Smooth muscle cell (in vitro differentiated cells): Measurements from ENCODE around the gene PRSS50. TPM values are rescaled to one million over a fixed set of nuclear protein-coding genes. Genes with fewer than 3 reads are reported as not detected.

ENCODE experiments used
- DNase-seq: peaks from one replicate; lab custom pipeline; 2025; ENCODE audit not compliant: unreplicated experiment; lab: John Stamatoyannopoulos, UW
- H2AFZ ChIP-seq: fragments of 200-600 bp; sonication (generic); 2 replicates; pipeline ENCODE4 v1.6.0; 2016; ENCODE audit warnings: antibody characterized with exemption, low read depth, mild to moderate bottlenecking
- H3F3A ChIP-seq: fragments of 200-600 bp; sonication (generic); 2 replicates; pipeline ENCODE4 v1.6.0; 2017; ENCODE audit warnings: antibody characterized with exemption, low read depth
- H3K27ac ChIP-seq: fragments of 200-600 bp; sonication (generic); 2 replicates; pipeline ENCODE4 v1.5.1; 2016; ENCODE audit warnings: low read depth, mild to moderate bottlenecking
- H3K27me3 ChIP-seq: fragments of 200-600 bp; sonication (generic); 2 replicates; pipeline ENCODE4 v1.6.1; 2016; ENCODE audit warnings: low read depth, mild to moderate bottlenecking
- H3K36me3 ChIP-seq: fragments of 200-600 bp; sonication (generic); 2 replicates; pipeline ENCODE4 v1.5.1; 2016; ENCODE audit warnings: low read depth
- H3K4me1 ChIP-seq: fragments of 200-600 bp; sonication (generic); 2 replicates; pipeline ENCODE4 v1.5.1; 2016; ENCODE audit warnings: low read depth
- H3K4me2 ChIP-seq: fragments of 200-600 bp; sonication (generic); 2 replicates; pipeline ENCODE4 v1.6.0; 2016; ENCODE audit warnings: mild to moderate bottlenecking
- H3K4me3 ChIP-seq: fragments of 200-600 bp; sonication (generic); 2 replicates; pipeline ENCODE4 v1.5.1; 2016; ENCODE audit warnings: mild to moderate bottlenecking
- H3K79me2 ChIP-seq: fragments of 200-600 bp; sonication (generic); 2 replicates; pipeline ENCODE4 v1.6.0; 2016; ENCODE audit warnings: low read depth, mild to moderate bottlenecking
- H3K9ac ChIP-seq: fragments of 200-600 bp; sonication (generic); 2 replicates; pipeline ENCODE4 v1.6.0; 2016; ENCODE audit warnings: low read depth
- H3K9me3 ChIP-seq: fragments of 200-600 bp; sonication (generic); replicated peaks from 2 replicates; pipeline ENCODE4 v1.5.1; 2016; ENCODE audit warnings: low read depth
- H4K20me1 ChIP-seq: fragments of 200-600 bp; sonication (generic); 2 replicates; pipeline ENCODE4 v1.6.0; 2016; ENCODE audit warnings: low read depth
- CTCF ChIP-seq: fragments of 200-600 bp; sonication (generic); IDR thresholded peaks from 2 replicates; pipeline ENCODE4 v1.5.1; 2017; ENCODE audit warnings: borderline replicate concordance, mild to moderate bottlenecking, antibody characterized with exemption; ENCODE audit not compliant: insufficient read depth, poor library complexity, severe bottlenecking
- WGBS: methylation state at CpG from one replicate; pipeline ENCODE4 v1.1.7; 2016; ENCODE audit warnings: low lambda C conversion rate; 5-methylcytosine and 5-hydroxymethylcytosine counted together
- polyA plus RNA-seq: library from polyadenylated mRNA; unstranded; fragments of >200 nt; fragmentation: Nextera tagmentation; extraction: Ambion mirVana; gene quantifications from 2 replicates; pipeline ENCODE4 v1.2.1, GENCODE V29; 2016
- total RNA-seq: library from RNA; depleted of rRNA; stranded (reverse); fragments of >200 nt; gene quantifications from 2 replicates; pipeline ENCODE4 v1.2.3, GENCODE V29; 2014

The PRSS50 gene
- total and polyA plus RNA-seq, 2 experiments from 2014 or later = 0.54 to 0.73 TPM

DNA sequence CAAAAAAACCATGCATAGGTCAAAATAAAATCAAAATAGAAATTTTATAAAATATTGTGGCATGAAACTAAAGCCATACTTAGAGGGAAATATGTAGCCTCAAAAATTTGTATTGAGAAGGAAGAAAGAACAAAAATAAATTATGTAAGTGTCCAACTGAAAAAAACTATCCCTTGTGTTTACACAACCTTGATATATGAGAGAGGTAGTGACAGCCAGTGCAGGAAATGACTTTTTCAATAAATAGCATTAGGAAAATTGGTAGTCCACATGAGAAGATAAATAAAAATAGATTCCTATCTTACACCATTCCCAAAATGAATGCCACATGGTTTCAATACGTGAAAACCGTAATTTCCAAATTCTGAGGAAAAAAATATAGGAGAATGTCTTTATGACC lies 13.2 kb upstream of the PRSS50 start:
- no peak overlapping the region for H3K4me2 ChIP-seq
- WGBS = 89% methylated on average over 2 of the region's 2 CpGs
- peaks cover 6% of the 10 kb centered on the region for H3K4me1 ChIP-seq
- H3K27me3 ChIP-seq = no peaks in the 10 kb centered on the region
- H4K20me1 ChIP-seq = no peaks in the 10 kb centered on the region
- H3K9ac ChIP-seq = no peak overlapping the region
- no peak for DNase-seq
- H3K27ac ChIP-seq = no peak overlapping the region
- no peaks in the 10 kb centered on the region for H3K79me2 ChIP-seq
- H3K4me3 ChIP-seq = no peak overlapping the region
- H3K9me3 ChIP-seq = no peaks in the 10 kb centered on the region
- peaks cover 5% of the 10 kb centered on the region for H3F3A ChIP-seq
- no peak overlapping the region for H2AFZ ChIP-seq
- no peaks in the 10 kb centered on the region for H3K36me3 ChIP-seq
- TF ChIP-seq CTCF = no peak

DNA sequence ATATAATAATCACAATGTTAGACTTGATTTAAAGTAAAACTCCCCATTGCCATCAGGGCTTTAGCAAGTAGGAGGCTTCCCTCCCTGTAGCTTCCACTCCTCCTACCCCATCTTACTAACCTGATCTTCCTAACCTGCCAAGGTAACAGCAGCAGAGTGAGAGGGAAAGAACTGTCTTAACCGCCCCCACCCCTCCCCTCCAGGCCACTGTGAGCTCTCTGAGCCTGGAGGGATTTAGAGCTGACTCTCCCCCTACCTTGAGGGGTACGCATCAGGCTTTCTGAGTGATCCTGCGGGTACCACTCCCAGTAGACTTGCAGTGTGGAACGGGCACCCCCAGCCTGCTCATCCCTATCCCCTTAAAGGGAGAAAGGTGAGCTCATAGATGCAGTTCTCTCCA lies 11.4 kb upstream of the PRSS50 start:
- H3K4me2 ChIP-seq = no peak overlapping the region
- peaks cover 7% of the 10 kb centered on the region for H3K4me1 ChIP-seq
- no peak overlapping the region for H2AFZ ChIP-seq
- no peak overlapping the region for H3K9ac ChIP-seq
- H4K20me1 ChIP-seq = no peaks in the 10 kb centered on the region
- no peak for TF ChIP-seq CTCF
- H3K27ac ChIP-seq = no peak overlapping the region
- no peaks in the 10 kb centered on the region for H3K9me3 ChIP-seq
- H3K27me3 ChIP-seq = no peaks in the 10 kb centered on the region
- WGBS = 92% methylated on average over 4 of the region's 4 CpGs
- peaks cover 10% of the 10 kb centered on the region for H3F3A ChIP-seq
- H3K4me3 ChIP-seq = no peak overlapping the region
- no peaks in the 10 kb centered on the region for H3K79me2 ChIP-seq
- no peak for DNase-seq
- H3K36me3 ChIP-seq = no peaks in the 10 kb centered on the region

DNA sequence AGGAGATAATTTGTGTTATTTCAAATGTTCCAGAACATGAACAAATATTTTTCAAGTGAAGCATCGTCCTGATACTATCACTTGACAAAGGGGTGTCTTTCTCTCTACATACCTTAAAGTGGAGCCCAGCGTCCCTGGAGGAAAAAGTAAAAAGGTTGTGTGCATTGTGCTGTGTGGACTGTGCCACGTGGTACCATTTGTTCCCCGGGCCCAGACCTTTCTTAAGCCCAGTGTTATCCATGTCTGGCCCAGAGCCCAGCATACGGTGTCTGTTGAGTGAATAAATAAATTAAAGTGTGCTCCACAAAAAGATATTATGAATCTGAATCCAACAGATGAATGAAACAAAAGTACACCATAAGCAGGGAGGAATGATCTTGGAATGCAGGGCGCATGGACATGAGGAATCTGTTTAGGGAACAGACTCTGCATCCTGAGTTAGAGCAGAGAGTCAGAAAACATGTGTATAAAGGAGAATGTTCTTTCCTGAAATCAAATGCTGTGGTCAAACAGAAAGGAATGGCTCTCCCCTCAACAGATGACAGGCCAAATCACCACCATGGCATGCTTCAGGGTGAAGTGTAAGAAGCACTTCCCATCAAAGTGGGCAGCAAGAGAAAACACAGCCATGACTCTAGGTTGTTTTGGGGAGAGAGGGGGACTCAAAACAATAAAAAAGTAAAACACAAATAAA lies 8.1 kb upstream of the PRSS50 start:
- WGBS = 28% methylated on average over 6 of the region's 6 CpGs
- Histone ChIP-seq H3K4me2 (peak overlapping the region; percentile 37), H3K79me2 (no peaks in the 10 kb centered on the region)

More for the DNA sequence above, 8.1 kb upstream of the PRSS50 start:
- Histone ChIP-seq H3K4me3 (no peak overlapping the region), H3K4me1 (peaks cover 7% of the 10 kb centered on the region), H3K9me3 (no peaks in the 10 kb centered on the region), H2AFZ (no peak overlapping the region), H3K36me3 (no peaks in the 10 kb centered on the region), H3F3A (peaks cover 10% of the 10 kb centered on the region), H3K9ac (no peak overlapping the region), H3K27me3 (no peaks in the 10 kb centered on the region), H4K20me1 (no peaks in the 10 kb centered on the region), H3K27ac (peak overlapping the region; percentile 68)
- no peak for TF ChIP-seq CTCF
- no peak for DNase-seq
